Measurements from ENCODE around the gene MYH7.

- TF ChIP-seq CTCF (IDR thresholded peaks at IDR 0.05) (no peak), EP300 (IDR thresholded peaks at IDR 0.05) (no peak)
These were observed 47.3 kb upstream of the MYH7 start for GRCh38 chr14:23482823-23483148.
